ENCODE results near the gene FOLR1. TPM values are rescaled to one million over a fixed set of nuclear protein-coding genes. Genes with fewer than 3 reads are reported as not detected.

The FOLR1 gene
- total RNA-seq, 1 experiment from 2014 or later: 4.8 TPM

GRCh38 chr11:72241291-72241781, 49.4 kb downstream of the FOLR1 start (continued):
- TF ChIP-seq, protein P1, sequence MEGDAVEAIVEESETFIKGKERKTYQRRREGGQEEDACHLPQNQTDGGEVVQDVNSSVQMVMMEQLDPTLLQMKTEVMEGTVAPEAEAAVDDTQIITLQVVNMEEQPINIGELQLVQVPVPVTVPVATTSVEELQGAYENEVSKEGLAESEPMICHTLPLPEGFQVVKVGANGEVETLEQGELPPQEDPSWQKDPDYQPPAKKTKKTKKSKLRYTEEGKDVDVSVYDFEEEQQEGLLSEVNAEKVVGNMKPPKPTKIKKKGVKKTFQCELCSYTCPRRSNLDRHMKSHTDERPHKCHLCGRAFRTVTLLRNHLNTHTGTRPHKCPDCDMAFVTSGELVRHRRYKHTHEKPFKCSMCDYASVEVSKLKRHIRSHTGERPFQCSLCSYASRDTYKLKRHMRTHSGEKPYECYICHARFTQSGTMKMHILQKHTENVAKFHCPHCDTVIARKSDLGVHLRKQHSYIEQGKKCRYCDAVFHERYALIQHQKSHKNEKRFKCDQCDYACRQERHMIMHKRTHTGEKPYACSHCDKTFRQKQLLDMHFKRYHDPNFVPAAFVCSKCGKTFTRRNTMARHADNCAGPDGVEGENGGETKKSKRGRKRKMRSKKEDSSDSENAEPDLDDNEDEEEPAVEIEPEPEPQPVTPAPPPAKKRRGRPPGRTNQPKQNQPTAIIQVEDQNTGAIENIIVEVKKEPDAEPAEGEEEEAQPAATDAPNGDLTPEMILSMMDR (IDR thresholded peaks at IDR 0.05 in 2 of 3, conservative IDR thresholded peaks at IDR 0.05 in 1 of 3; ENCODE audit: borderline replicate concordance in 1 of 3, insufficient read depth in 1 of 3, low read depth in 2 of 3, low read length in 2 of 3): no peak

DNA sequence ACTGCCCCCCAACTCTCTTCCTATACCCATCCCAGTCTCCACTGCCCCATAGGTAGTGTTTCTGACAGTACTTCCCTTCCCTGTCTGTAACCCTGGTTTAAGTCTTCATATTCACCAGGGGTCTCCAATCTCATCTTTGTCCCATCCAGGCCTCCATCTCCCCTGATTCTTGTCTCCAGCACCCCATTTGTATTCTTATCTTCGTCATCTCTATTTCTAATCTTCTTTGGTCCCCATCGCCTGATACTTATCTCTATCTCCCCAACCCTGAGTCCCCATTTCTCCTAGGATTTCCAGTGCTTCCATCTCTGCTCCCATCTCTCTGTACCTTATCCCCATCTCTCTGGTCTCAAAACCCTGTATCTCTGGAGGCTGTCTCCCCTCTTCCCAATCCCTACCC, 50.2 kb downstream of the FOLR1 start:
- no peak overlapping the region for H3K9ac ChIP-seq (ENCODE audit: low read length)
- H4K20me1 ChIP-seq (ENCODE audit: insufficient read depth): no peaks in the 10 kb centered on the region
- POLR2A ChIA-PET: no interaction called here
- DNase-seq (ENCODE audit: low read depth, low spot score): no peak
- RAD21 ChIA-PET (ENCODE audit: low non-redundant PET in 1 of 2, low total read pairs in 2 of 2, uncharacterized antibody in 2 of 2, unreplicated experiment in 2 of 2): no interaction called here
- no peaks in the 10 kb centered on the region for H3K79me2 ChIP-seq (ENCODE audit: insufficient read depth, low read length)
- intact Hi-C loops (cut with micrococcal nuclease): no loop called here
- H3K9me3 ChIP-seq (ENCODE audit: control insufficient read depth in 1 of 2, insufficient read depth in 1 of 2, low read depth in 1 of 2, low read length in 2 of 2): no peaks in the 10 kb centered on the region
- no peak overlapping the region for H3K4me2 ChIP-seq (ENCODE audit: low read length)
- H3K4me3 ChIP-seq (replicated peaks in 1 of 2; ENCODE audit: low read depth in 1 of 2, low read length in 2 of 2): no peak overlapping the region
- no peak for ATAC-seq
- TF ChIP-seq EZH2 (IDR thresholded peaks at IDR 0.05) (no peak), EZH2phosphoT487 (IDR thresholded peaks at IDR 0.05; ENCODE audit: borderline replicate concordance) (no peak), SRF (IDR thresholded peaks at IDR 0.05; ENCODE audit: low read depth) (no peak), SIN3A (IDR thresholded peaks at IDR 0.05; ENCODE audit: low read depth) (no peak), SP1 (IDR thresholded peaks at IDR 0.05; ENCODE audit: low read depth) (no peak), TCF7L2 (IDR thresholded peaks at IDR 0.05; ENCODE audit: borderline replicate concordance, extremely low read depth, insufficient read depth, insufficient read length) (no peak), JUND (IDR thresholded peaks at IDR 0.05) (no peak), CBX3 (IDR thresholded peaks at IDR 0.05; ENCODE audit: low read depth) (no peak)
- TF ChIP-seq, protein P2, sequence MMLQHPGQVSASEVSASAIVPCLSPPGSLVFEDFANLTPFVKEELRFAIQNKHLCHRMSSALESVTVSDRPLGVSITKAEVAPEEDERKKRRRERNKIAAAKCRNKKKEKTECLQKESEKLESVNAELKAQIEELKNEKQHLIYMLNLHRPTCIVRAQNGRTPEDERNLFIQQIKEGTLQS (IDR thresholded peaks at IDR 0.05): no peak
- H3K9me2 ChIP-seq (ENCODE audit: insufficient read depth): no peaks in the 10 kb centered on the region
- no peak overlapping the region for H2AFZ ChIP-seq (ENCODE audit: low read depth, low read length, poor library complexity, severe bottlenecking)
- no peaks in the 10 kb centered on the region for H3K27me3 ChIP-seq (ENCODE audit: insufficient read depth, low read length)
- no peak overlapping the region for H3K27ac ChIP-seq (ENCODE audit: low read depth, low read length)
- H3K4me1 ChIP-seq (ENCODE audit: control insufficient read depth in 1 of 2, insufficient read depth in 2 of 2, low read length in 2 of 2): peaks cover 0 to 4% of the 10 kb centered on the region in 2 experiments; a peak in 1 of 4 replicates
- CTCF ChIA-PET: no interaction called here
- BruUV-seq (replicated peaks): no TSS peak
- H3K36me3 ChIP-seq (ENCODE audit: control insufficient read depth in 1 of 2, insufficient read depth in 2 of 2, low read length in 2 of 2): peaks cover 2 to 5% of the 10 kb centered on the region in 2 experiments; a peak in 2 of 4 replicates

Data from HCT116 (cell line).